Spleen (tissue), 7 donors: ENCODE measurements around the gene ANO2.

Source experiments
- CTCF ChIP-seq, 11 experiments: fragments of 200-600 bp in 7 of 11; fragments of 450-650 bp in 4 of 11; sonication (generic) in 4 of 11; IDR thresholded peaks in 8 of 11; conservative IDR thresholded peaks in 3 of 11; 1 replicate in 7 of 11; 2 replicates in 4 of 11; pipeline versions ENCODE4 v1.4.0 to v1.8.0; 2016 to 2021; ENCODE audit warnings: antibody characterized with exemption in 11 of 11, inconsistent platforms in 4 of 11, mild to moderate bottlenecking in 1 of 11
- POLR2A ChIP-seq, 3 donors: fragments of 450-650 bp; IDR thresholded peaks; one replicate each; pipeline ENCODE4 v1.5.1; 2017; ENCODE audit warnings: antibody characterized with exemption in 3 of 3, mild to moderate bottlenecking in 1 of 3
- donor health status: DM: no; HTN: no; CAD: no; lungs with moderate emphysema.
- donor health status: DM: no; HTN: no; CAD: no.
- donor health status: DM: no; HTN: no; CAD: no.

DNA sequence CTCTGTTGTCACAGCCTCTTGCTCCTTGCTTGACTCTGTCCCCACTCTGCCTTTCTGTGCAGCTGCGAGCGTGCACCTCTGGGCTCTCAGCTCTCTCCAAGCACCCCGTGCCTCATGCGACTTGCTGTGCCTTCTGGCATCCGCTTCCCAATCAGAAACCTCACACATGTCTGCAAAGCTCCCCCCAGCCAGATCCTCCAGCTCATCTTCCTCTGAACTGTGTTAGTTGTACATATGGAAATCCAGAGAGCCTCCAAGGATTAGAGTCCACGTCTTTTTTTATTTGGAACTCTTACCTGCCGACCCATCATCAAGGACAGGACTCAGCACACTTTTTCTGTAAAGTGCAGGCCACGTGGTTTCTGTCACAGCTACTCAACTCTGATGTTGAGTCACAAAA, 70.5 kb downstream of the ANO2 start:
- TF ChIP-seq CTCF (IDR thresholded peaks at IDR 0.05 in 8 of 11, conservative IDR thresholded peaks at IDR 0.05 in 3 of 11), result no peak
- TF ChIP-seq POLR2A (IDR thresholded peaks at IDR 0.05), result no peak
